Ectodermal cell (in vitro differentiated cells): ENCODE measurements around the gene SLC25A25.
"Not testable (repeated sequence)": the region's sequence is repeated elsewhere in the genome, so short reads cannot be mapped to it uniquely, and the experiment has no call there.

Experiments used
- H3K27ac ChIP-seq: 2 replicates; pipeline ENCODE4 v1.7.0; 2013; ENCODE audit warnings: mild to moderate bottlenecking, low read depth, low read length; ENCODE audit not compliant: insufficient read depth, poor library complexity, severe bottlenecking
- H3K27me3 ChIP-seq: 2 replicates; pipeline ENCODE4 v1.7.0; 2013; ENCODE audit warnings: mild to moderate bottlenecking, low read length; ENCODE audit not compliant: insufficient read depth, control insufficient read depth, poor library complexity, severe bottlenecking
- H3K36me3 ChIP-seq: one replicate; pipeline ENCODE4 v1.7.0; 2013; ENCODE audit warnings: low read length; ENCODE audit not compliant: control insufficient read depth, insufficient read depth
- H3K4me1 ChIP-seq: one replicate; pipeline ENCODE4 v1.7.0; 2013; ENCODE audit warnings: low read length; ENCODE audit not compliant: control insufficient read depth, insufficient read depth
- H3K4me3 ChIP-seq: 2 replicates; pipeline ENCODE4 v1.7.0; 2013; ENCODE audit warnings: low read depth, low read length, control low read depth; ENCODE audit not compliant: insufficient read depth
- H3K9me3 ChIP-seq: 2 replicates; pipeline ENCODE4 v1.7.0; 2013; ENCODE audit warnings: mild to moderate bottlenecking, low read length, moderate library complexity; ENCODE audit not compliant: control insufficient read depth
- WGBS, 2 experiments: methylation state at CpG; one replicate each; pipeline ENCODE4 v1.1.7; 2013; ENCODE audit warnings: missing lambda C conversion rate in 2 of 2; 5-methylcytosine and 5-hydroxymethylcytosine counted together

The SLC25A25 gene

DNA sequence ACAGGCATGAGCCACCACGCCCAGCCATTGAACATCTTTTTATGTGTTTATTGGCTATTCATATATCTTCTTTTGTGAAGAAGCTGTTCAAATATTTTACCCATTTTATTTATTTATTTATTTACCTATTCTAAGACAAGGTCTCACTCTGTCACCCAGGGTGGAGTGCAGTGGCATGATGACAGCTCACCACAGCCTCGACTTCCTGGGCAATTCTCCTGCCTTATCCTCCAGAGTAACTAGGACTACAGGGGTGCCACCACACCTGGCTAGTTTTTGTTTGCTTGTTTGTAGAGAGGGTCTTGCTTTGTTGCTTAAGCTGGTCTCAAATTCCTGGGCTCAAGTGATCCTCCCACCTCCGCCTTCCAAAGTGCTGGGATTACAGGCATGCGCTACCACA lies 34.4 kb upstream of the SLC25A25 start:
- 85 to 91% methylated on average over 4 of the region's 4 CpGs for WGBS, 2 experiments
- no peak overlapping the region for H3K4me3 ChIP-seq
- H3K36me3 ChIP-seq: no peaks in the 10 kb centered on the region
- H3K4me1 ChIP-seq: no peaks in the 10 kb centered on the region
- H3K27me3 ChIP-seq: no peaks in the 10 kb centered on the region
- no peaks in the 10 kb centered on the region for H3K9me3 ChIP-seq
- no peak overlapping the region for H3K27ac ChIP-seq

DNA sequence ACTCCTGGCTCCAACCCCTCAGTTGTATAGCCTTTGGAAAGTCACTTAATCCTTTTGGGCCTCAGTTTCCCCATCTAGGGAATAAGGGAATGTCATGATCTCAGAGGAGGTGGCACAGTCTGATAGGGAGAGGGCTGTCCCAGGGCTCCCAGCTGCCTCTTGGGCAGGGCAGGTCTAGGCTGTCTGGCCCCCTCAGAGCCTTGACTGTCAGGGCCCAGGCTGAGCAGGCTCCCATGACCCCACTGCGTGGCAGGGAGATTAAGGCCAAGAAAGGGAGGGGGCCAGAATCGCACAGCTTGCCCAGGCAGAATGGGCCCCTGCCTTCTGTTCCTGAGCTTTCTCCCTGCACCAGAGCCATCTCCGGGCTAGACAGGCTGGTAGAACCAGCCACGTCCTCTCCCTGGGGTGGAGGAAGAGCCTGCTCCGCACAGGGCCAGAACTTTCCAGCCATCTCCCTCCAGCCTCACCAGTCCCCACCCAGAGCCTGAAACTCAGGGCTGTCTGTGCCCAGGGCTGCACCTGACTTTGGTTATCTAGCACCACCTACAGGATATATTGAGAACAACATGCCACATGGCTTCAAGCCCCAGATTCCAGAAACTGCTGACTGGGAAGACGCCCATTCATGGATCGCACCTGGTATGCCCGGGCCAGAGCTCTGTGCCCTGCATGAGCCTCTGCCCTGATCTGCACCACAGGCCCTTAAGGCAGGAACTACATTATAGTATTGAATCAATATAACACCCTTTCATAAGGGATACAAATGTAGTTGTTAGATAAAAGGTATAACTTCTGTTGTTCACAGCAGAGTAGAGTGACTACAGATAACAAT lies 33.0 kb upstream of the SLC25A25 start:
- Histone ChIP-seq H3K36me3 (no peaks in the 10 kb centered on the region), H3K9me3 (no peaks in the 10 kb centered on the region), H3K27me3 (no peaks in the 10 kb centered on the region), H3K4me3 (no peak overlapping the region), H3K27ac (no peak overlapping the region), H3K4me1 (no peaks in the 10 kb centered on the region)
- WGBS, 2 experiments: 41 to 42% methylated on average over 8 of the region's 8 CpGs

DNA sequence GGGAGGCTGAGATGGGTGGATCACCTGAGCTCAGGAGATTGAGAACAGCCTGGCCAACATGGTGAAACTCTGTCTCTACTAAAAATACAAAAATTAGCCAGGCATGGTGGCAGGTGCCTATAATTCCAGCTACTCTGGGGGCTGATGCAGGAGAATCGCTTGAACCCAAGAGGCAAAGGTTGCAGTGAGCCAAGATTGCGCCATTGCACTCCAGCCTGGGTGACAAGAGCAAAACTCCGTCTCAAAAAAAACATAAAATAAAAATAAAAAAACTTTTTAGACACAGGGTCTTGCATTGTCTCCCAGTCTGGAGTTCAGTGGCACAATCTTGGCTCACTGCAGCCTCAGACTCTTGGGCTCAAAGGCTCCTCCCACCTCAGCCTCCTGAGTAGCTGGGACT lies 31.5 kb upstream of the SLC25A25 start:
- H3K4me3 ChIP-seq, H3K27me3 ChIP-seq, H3K27ac ChIP-seq, H3K36me3 ChIP-seq, H3K9me3 ChIP-seq, H3K4me1 ChIP-seq: not testable (repeated sequence)
- WGBS, 2 experiments: 60 to 63% methylated on average over 3 of the region's 3 CpGs

GRCh38 chr9:128040783-128041182 lies 27.2 kb upstream of the SLC25A25 start:
- not testable (repeated sequence) for H3K4me3 ChIP-seq, H3K4me1 ChIP-seq, H3K27me3 ChIP-seq, H3K9me3 ChIP-seq, H3K27ac ChIP-seq, H3K36me3 ChIP-seq
- WGBS, 2 experiments: 81 to 100% methylated on average over 1 to 3 of the region's 3 CpGs

DNA sequence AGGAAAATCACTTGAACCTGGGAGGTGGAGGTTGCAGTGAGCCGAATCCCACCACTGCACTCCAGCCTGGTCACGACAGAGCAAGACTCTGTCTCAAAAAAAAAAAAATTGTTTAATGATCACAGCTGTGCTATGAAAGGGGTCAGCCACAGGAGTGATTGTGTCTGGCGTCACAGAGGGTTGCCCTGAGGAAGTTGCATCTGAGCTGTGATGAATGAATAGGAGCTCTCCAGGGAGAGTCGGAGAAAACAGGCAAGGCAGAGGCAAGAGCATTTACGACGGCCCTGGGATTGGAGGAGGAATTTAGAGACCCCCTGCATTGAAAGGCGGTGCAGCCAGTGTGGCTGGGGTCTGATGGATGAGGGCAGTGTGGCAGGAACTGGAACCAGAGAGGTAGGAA lies 26.0 kb upstream of the SLC25A25 start:
- H3K27me3 ChIP-seq: no peaks in the 10 kb centered on the region
- no peaks in the 10 kb centered on the region for H3K4me1 ChIP-seq
- no peaks in the 10 kb centered on the region for H3K9me3 ChIP-seq
- no peak overlapping the region for H3K4me3 ChIP-seq
- WGBS, 2 experiments: 47 to 52% methylated on average over 7 of the region's 7 CpGs
- H3K36me3 ChIP-seq: no peaks in the 10 kb centered on the region
- no peak overlapping the region for H3K27ac ChIP-seq

DNA sequence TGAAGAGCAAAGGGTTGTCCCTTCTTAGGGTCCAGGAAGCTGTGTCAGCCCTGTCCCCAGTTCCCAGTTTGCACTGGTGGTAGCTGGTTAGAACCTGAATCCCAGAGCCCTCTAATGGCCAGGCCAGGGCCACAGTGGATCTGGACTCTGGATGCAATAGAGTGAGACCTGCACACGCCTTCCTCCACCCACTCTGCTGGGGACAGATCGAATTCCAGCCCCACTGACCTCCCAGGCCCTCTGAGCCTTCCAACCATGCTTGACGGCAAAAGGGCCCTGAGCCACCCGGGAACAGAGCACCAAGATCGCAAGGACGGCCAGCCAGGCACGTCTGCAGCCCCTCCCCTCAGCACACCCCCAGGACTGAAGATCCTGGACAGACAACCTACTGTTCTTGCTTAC lies 24.6 kb upstream of the SLC25A25 start:
- Histone ChIP-seq H3K27ac (no peak overlapping the region), H3K4me1 (no peaks in the 10 kb centered on the region), H3K9me3 (no peaks in the 10 kb centered on the region), H3K4me3 (no peak overlapping the region), H3K36me3 (no peaks in the 10 kb centered on the region), H3K27me3 (no peaks in the 10 kb centered on the region)
- 50 to 54% methylated on average over 6 to 7 of the region's 7 CpGs for WGBS, 2 experiments

DNA sequence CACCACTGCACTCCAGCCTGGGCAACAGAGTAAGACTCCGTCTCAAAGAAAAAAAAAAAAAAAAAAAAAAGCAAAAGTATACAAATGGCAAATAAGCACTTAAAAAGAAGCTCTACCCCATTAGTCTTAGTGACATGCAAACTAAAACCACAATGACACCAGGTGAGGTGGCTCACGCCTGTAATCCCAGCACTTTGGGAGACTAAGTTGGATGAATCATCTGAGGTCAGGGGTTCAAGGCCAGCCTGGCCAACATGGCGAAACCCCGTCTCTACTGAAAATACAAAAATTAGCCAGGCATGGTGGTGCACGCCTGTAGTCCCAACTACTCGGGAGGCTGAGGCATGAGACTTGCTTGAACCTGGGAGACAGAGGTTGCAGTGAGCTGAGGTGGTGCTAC lies 22.6 kb upstream of the SLC25A25 start:
- 94 to 96% methylated on average over 6 of the region's 6 CpGs for WGBS, 2 experiments
- not testable (repeated sequence) for H3K27me3 ChIP-seq, H3K4me3 ChIP-seq, H3K9me3 ChIP-seq, H3K27ac ChIP-seq, H3K36me3 ChIP-seq, H3K4me1 ChIP-seq

DNA sequence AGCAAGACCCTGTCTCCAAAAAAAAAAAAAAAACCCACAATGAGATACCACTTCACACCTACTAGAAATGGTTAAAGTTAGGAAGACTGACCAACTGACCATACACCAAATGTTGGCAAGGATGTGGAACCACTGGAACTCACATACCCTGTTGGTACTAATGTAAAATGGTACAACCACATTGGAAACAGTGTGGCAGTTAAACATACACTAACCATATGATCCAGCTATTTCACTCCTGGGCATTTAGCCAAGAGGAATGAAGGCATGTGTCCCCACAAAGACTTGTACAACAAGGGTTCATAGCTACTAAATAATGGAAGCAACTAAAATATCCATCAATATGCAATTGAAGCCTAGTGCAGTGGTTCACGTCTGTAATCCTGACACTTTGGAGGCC lies 22.2 kb upstream of the SLC25A25 start:
- Histone ChIP-seq H3K27me3 (no peaks in the 10 kb centered on the region), H3K36me3 (no peaks in the 10 kb centered on the region), H3K9me3 (no peaks in the 10 kb centered on the region), H3K27ac (no peak overlapping the region), H3K4me3 (no peak overlapping the region), H3K4me1 (no peaks in the 10 kb centered on the region)
- WGBS, 2 experiments: 84 to 85% methylated on average over 1 of the region's 1 CpG

GRCh38 chr9:128047231-128047630 lies 20.8 kb upstream of the SLC25A25 start:
- H3K9me3 ChIP-seq: no peaks in the 10 kb centered on the region
- H3K4me3 ChIP-seq: no peak overlapping the region
- no peaks in the 10 kb centered on the region for H3K27me3 ChIP-seq
- WGBS, 2 experiments: 92% methylated on average over 6 of the region's 6 CpGs
- no peaks in the 10 kb centered on the region for H3K4me1 ChIP-seq
- no peaks in the 10 kb centered on the region for H3K36me3 ChIP-seq
- no peak overlapping the region for H3K27ac ChIP-seq

DNA sequence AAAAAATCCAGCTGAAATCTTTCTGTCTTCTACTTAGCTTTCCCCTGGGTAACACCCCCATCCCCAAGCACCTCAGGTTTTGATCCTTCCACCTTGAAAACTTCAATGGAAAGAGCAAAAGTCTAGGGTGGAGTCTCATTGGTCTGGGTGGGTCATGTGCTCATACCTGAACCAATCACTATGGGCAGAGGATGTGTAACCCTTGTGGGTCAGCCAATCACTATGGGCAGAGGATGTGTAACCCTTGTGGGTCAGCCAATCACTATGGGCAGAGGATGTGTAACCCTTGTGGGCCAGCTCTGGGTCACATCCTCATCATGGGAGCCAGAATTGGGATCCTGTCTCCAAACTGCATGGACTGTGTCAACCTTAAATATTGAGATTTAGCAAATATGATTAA lies 19.4 kb upstream of the SLC25A25 start:
- Histone ChIP-seq H3K9me3 (no peaks in the 10 kb centered on the region), H3K4me1 (no peaks in the 10 kb centered on the region), H3K36me3 (no peaks in the 10 kb centered on the region), H3K27me3 (no peaks in the 10 kb centered on the region), H3K4me3 (no peak overlapping the region), H3K27ac (no peak overlapping the region)

GRCh38 chr9:128049843-128050242 lies 18.2 kb upstream of the SLC25A25 start:
- 81 to 93% methylated on average over 3 of the region's 3 CpGs for WGBS, 2 experiments
- no peak overlapping the region for H3K4me3 ChIP-seq
- no peaks in the 10 kb centered on the region for H3K36me3 ChIP-seq
- H3K4me1 ChIP-seq: no peaks in the 10 kb centered on the region
- no peaks in the 10 kb centered on the region for H3K27me3 ChIP-seq
- H3K27ac ChIP-seq: no peak overlapping the region
- H3K9me3 ChIP-seq: no peaks in the 10 kb centered on the region
